ENCODE data around the gene EPB41L4B. TPM values are rescaled to one million over a fixed set of nuclear protein-coding genes. Genes with fewer than 3 reads are reported as not detected.
A peak's percentile ranks its signal among the peaks of the same experiment; 100 is the strongest.

EPB41L4B gene
- total RNA-seq, 1 donor from 2014 or later: 51.4 TPM

- ATAC-seq (peak; percentile 87), DNase-seq (ENCODE audit: low spot score) (no peak)
These were observed 107.4 kb downstream of the EPB41L4B start for GRCh38 chr9:109213285-109214121.

- DNase-seq (ENCODE audit: low spot score): peak; percentile 55
- peak; percentile 81 for ATAC-seq
These were observed 108.1 kb downstream of the EPB41L4B start for GRCh38 chr9:109212768-109213167.

- ATAC-seq (no peak), DNase-seq (ENCODE audit: low spot score) (no peak)
These were observed 114.2 kb downstream of the EPB41L4B start for GRCh38 chr9:109206670-109207069.

- ATAC-seq (no peak), DNase-seq (ENCODE audit: low spot score) (no peak)
These were observed 115.3 kb downstream of the EPB41L4B start for GRCh38 chr9:109205526-109205925.

- DNase-seq (ENCODE audit: low spot score): no peak
- ATAC-seq: no peak
These were observed 117.0 kb downstream of the EPB41L4B start for GRCh38 chr9:109203761-109204360.

- ATAC-seq: no peak
- no peak for DNase-seq (ENCODE audit: low spot score)
These were observed 121.2 kb downstream of the EPB41L4B start for GRCh38 chr9:109199676-109200075.

- no peak for DNase-seq (ENCODE audit: low spot score)
- no peak for ATAC-seq
These were observed 122.0 kb downstream of the EPB41L4B start for GRCh38 chr9:109198736-109199382.

GRCh38 chr9:109193974-109194556 lies 126.8 kb downstream of the EPB41L4B start:
- ATAC-seq (no peak), DNase-seq (ENCODE audit: low spot score) (no peak)

GRCh38 chr9:109192732-109193361 lies 128.0 kb downstream of the EPB41L4B start:
- peak; percentile 66 for DNase-seq (ENCODE audit: low spot score)
- ATAC-seq: peak; percentile 99

GRCh38 chr9:109191746-109192145 lies 129.1 kb downstream of the EPB41L4B start:
- DNase-seq (ENCODE audit: low spot score) (no peak), ATAC-seq (no peak)

GRCh38 chr9:109190151-109190550 lies 130.7 kb downstream of the EPB41L4B start:
- no peak for DNase-seq (ENCODE audit: low spot score)
- no peak for ATAC-seq

GRCh38 chr9:109186857-109187520 lies 133.9 kb downstream of the EPB41L4B start:
- DNase-seq (ENCODE audit: low spot score): no peak
- no peak for ATAC-seq

- ATAC-seq (peak; percentile 92), DNase-seq (ENCODE audit: low spot score) (peak; percentile 58)
These were observed 137.7 kb downstream of the EPB41L4B start for GRCh38 chr9:109182940-109183798.

- ATAC-seq: no peak
- no peak for DNase-seq (ENCODE audit: low spot score)
These were observed 138.3 kb downstream of the EPB41L4B start for GRCh38 chr9:109182550-109182939.

GRCh38 chr9:109181284-109181683 lies 139.6 kb downstream of the EPB41L4B start:
- ATAC-seq: no peak
- no peak for DNase-seq (ENCODE audit: low spot score)

- DNase-seq (ENCODE audit: low spot score): no peak
- ATAC-seq: no peak
These were observed 140.9 kb downstream of the EPB41L4B start for GRCh38 chr9:109179801-109180523.

- ATAC-seq: no peak
- DNase-seq (ENCODE audit: low spot score): no peak
These were observed 143.9 kb downstream of the EPB41L4B start for GRCh38 chr9:109176963-109177362.

- ATAC-seq: no peak
- no peak for DNase-seq (ENCODE audit: low spot score)
These were observed 144.5 kb downstream of the EPB41L4B start for GRCh38 chr9:109176386-109176785.

- ATAC-seq: no peak
- no peak for DNase-seq (ENCODE audit: low spot score)
These were observed 147.9 kb downstream of the EPB41L4B start for GRCh38 chr9:109172935-109173334.

Data from left lobe of liver (tissue), 2 donors.